A673 (cell line): ENCODE data around the gene FBXL4. TPM values are rescaled to one million over a fixed set of nuclear protein-coding genes. Genes with fewer than 3 reads are reported as not detected.

Experiments
- BruUV-seq: library from RNA; stranded (reverse); fragments of 400-500 nt; replicated peaks from 2 replicates; lab custom pipeline; 2021; lab: Mats Ljungman, UMichigan
- CTCF ChIA-PET: fragments of 300-600 bp; sonication (Branson Sonifier 250); formaldehyde crosslinking; loops from one replicate; lab custom pipeline; 2022; ENCODE audit warnings: antibody characterized with exemption; lab: Charles Lee
- POLR2A ChIA-PET: fragments of 300-600 bp; sonication (Branson Sonifier 250); formaldehyde crosslinking; loops from one replicate; lab custom pipeline; 2022; ENCODE audit warnings: antibody characterized with exemption; ENCODE audit not compliant: low non-redundant PET; lab: Charles Lee
- DNase-seq: peaks from one replicate; pipeline ENCODE4 v3.0.0-alpha.2; 2015; ENCODE audit warnings: low spot score
- H3K27ac ChIP-seq: fragments of 200-600 bp; sonication (generic); 2 replicates; pipeline ENCODE4 v1.5.1; 2016; ENCODE audit warnings: mixed run types, low read depth, mild to moderate bottlenecking, mixed read lengths, antibody characterized with exemption, low read length; ENCODE audit not compliant: poor library complexity, severe bottlenecking
- H3K27me3 ChIP-seq: fragments of 200-600 bp; sonication (generic); replicated peaks from 2 replicates; pipeline ENCODE4 v1.6.1; 2017; ENCODE audit warnings: mixed run types, low read depth, mild to moderate bottlenecking, mixed read lengths, antibody characterized with exemption, low read length; ENCODE audit not compliant: insufficient read depth, poor library complexity
- H3K36me3 ChIP-seq: fragments of 200-600 bp; sonication (generic); 2 replicates; pipeline ENCODE4 v1.6.1; 2016; ENCODE audit warnings: mixed run types, mild to moderate bottlenecking, mixed read lengths, antibody characterized with exemption, low read length; ENCODE audit not compliant: insufficient read depth, poor library complexity, severe bottlenecking
- H3K4me1 ChIP-seq: fragments of 200-600 bp; sonication (generic); 2 replicates; pipeline ENCODE4 v1.6.1; 2017; ENCODE audit warnings: mixed run types, mild to moderate bottlenecking, mixed read lengths, antibody characterized with exemption, low read length; ENCODE audit not compliant: insufficient read depth, poor library complexity, severe bottlenecking
- H3K4me3 ChIP-seq: fragments of 200-600 bp; sonication (generic); 2 replicates; pipeline ENCODE4 v1.5.1; 2016; ENCODE audit warnings: low read depth, mixed run types, mild to moderate bottlenecking, mixed read lengths, low read length; ENCODE audit not compliant: poor library complexity, severe bottlenecking
- H3K9me3 ChIP-seq: fragments of 200-600 bp; sonication (generic); 2 replicates; pipeline ENCODE4 v1.6.1; 2016; ENCODE audit warnings: mixed run types, low read depth, mild to moderate bottlenecking, mixed read lengths, antibody characterized with exemption, low read length; ENCODE audit not compliant: poor library complexity, severe bottlenecking
- EZH2 ChIP-seq: fragments of 200-600 bp; sonication (generic); IDR thresholded peaks from 2 replicates; pipeline ENCODE4 v1.6.1; 2017; ENCODE audit warnings: borderline replicate concordance, low read depth, mild to moderate bottlenecking, mixed read lengths, antibody characterized with exemption, low read length; ENCODE audit not compliant: poor library complexity, severe bottlenecking
- intact Hi-C: fragments of 100-400 bp; cut with micrococcal nuclease; formaldehyde crosslinking; loops from one replicate; pipeline ENCODE4 v1.10.0; 2022; ENCODE audit not compliant: unreplicated experiment
- total RNA-seq: library from RNA; stranded (reverse); gene quantifications from 2 replicates; pipeline ENCODE4 v1.2.3, GENCODE V29; 2021
- TF ChIP-seq, protein P1 (sequence below): fragments of 300-800, 200-600 bp; sonication (generic); conservative IDR thresholded peaks from 2 replicates; pipeline ENCODE4 v1.5.1; 2017; ENCODE audit warnings: low read depth, mild to moderate bottlenecking, antibody characterized with exemption, low read length, moderate library complexity, mixed read lengths

FBXL4 gene
- total RNA-seq, 1 experiment from 2014 or later, result 13.2 TPM

DNA sequence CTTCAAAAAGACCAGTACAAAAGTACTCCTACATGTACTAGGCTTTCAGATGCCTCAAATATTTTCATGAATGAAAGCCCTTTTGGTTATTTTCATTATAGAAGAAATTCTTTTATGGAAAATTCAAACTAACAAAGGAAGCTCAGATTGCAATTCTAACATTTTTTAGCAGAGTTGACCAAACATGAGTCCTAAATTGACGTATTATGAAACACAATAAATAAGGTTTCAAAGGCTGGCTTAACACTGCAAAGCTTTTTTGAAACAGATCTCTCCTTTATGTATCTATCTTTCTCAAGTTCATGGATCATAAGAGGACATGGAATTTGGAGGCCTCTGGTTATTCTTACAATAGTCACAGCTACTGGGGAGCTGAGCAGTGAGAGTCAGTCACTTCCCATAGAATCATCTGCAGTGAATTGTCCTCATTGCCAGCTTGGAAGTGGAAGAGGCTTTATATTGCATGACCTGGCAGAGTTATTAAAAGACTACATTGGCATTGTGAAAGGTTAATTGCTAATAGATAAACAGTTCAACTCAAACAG, 38.4 kb upstream of the FBXL4 start:
- Histone ChIP-seq H3K9me3 (no peaks in the 10 kb centered on the region), H3K4me3 (no peak overlapping the region), H3K36me3 (no peaks in the 10 kb centered on the region), H3K27me3 (no peaks in the 10 kb centered on the region), H3K27ac (no peak overlapping the region), H3K4me1 (no peaks in the 10 kb centered on the region)
- intact Hi-C loops, result no loop called here
- no TSS peak for BruUV-seq
- CTCF ChIA-PET, result no interaction called here
- no peak for TF ChIP-seq EZH2
- TF ChIP-seq, protein P1, sequence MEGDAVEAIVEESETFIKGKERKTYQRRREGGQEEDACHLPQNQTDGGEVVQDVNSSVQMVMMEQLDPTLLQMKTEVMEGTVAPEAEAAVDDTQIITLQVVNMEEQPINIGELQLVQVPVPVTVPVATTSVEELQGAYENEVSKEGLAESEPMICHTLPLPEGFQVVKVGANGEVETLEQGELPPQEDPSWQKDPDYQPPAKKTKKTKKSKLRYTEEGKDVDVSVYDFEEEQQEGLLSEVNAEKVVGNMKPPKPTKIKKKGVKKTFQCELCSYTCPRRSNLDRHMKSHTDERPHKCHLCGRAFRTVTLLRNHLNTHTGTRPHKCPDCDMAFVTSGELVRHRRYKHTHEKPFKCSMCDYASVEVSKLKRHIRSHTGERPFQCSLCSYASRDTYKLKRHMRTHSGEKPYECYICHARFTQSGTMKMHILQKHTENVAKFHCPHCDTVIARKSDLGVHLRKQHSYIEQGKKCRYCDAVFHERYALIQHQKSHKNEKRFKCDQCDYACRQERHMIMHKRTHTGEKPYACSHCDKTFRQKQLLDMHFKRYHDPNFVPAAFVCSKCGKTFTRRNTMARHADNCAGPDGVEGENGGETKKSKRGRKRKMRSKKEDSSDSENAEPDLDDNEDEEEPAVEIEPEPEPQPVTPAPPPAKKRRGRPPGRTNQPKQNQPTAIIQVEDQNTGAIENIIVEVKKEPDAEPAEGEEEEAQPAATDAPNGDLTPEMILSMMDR, result no peak
- POLR2A ChIA-PET, result no interaction called here
- no peak for DNase-seq

DNA sequence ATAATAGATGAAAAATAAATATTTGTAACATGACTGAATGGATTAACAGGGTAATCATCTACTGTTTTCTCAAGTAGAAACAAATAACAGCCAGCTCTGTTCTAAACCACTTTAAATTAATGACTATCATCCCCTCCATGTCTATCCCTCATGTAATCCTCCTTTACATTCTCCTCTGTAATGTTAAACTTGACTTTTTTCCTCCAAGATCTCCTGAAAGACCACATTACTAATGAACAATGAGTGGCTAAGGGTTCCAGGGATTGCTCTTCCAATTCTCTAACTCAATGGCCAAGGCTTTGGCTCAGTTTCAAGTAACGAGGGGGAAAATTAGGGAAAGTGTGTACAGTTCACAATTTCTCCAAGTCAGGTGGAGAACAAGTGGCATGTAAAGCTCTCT, 37.6 kb upstream of the FBXL4 start:
- no TSS peak for BruUV-seq

DNA sequence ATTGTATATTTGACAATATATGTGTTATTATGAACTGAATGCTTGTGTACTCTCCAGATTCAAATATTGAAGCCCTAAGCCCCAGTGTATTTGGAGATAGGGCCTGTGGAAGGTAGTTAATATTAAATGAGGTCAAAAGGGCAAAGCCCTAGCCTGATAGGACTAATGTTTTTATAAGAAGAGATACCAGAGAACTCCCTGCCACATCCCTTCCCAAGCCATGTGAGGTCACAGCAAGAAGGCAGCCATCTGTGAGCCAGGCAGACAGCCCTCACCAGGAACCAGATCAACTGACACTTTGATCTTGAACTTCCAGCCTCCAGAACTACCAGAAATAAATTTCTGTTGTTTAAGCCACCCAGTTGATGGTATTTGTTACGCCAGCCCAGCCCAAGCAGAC, 36.4 kb upstream of the FBXL4 start:
- H3K9me3 ChIP-seq, result no peaks in the 10 kb centered on the region
- H3K36me3 ChIP-seq, result no peaks in the 10 kb centered on the region
- DNase-seq, result no peak
- intact Hi-C loops, result no loop called here
- POLR2A ChIA-PET, result no interaction called here
- H3K4me3 ChIP-seq, result no peak overlapping the region
- H3K4me1 ChIP-seq, result no peaks in the 10 kb centered on the region
- TF ChIP-seq EZH2, result no peak
- TF ChIP-seq, protein P1, result no peak
- no TSS peak for BruUV-seq
- CTCF ChIA-PET, result no interaction called here
- H3K27ac ChIP-seq, result no peak overlapping the region
- H3K27me3 ChIP-seq, result no peaks in the 10 kb centered on the region

More for the DNA sequence above, 37.6 kb upstream of the FBXL4 start:
- H3K36me3 ChIP-seq, result no peaks in the 10 kb centered on the region
- no peak overlapping the region for H3K4me3 ChIP-seq
- H3K27ac ChIP-seq, result no peak overlapping the region
- ChIA-PET POLR2A (no interaction called here), CTCF (no interaction called here)
- H3K4me1 ChIP-seq, result no peaks in the 10 kb centered on the region
- no peaks in the 10 kb centered on the region for H3K9me3 ChIP-seq
- intact Hi-C loops, result no loop called here
- no peak for DNase-seq
- TF ChIP-seq, protein P1, result no peak
- no peak for TF ChIP-seq EZH2
- H3K27me3 ChIP-seq, result no peaks in the 10 kb centered on the region
